NCI-H446 treated with DMSO at 0.1 percent for 48 hours (cell line): ENCODE results near the gene TGM2.

Experiments used
- DNase-seq: peaks from one replicate; lab custom pipeline; 2025; lab: John Stamatoyannopoulos, UW

The TGM2 gene

GRCh38 chr20:38131588-38132121 is 33.4 kb downstream of the TGM2 start:
- no peak for DNase-seq

GRCh38 chr20:38130687-38131587 is 34.1 kb downstream of the TGM2 start:
- DNase-seq = no peak

- no peak for DNase-seq
These were observed 35.0 kb downstream of the TGM2 start for GRCh38 chr20:38129893-38130609.

- no peak for DNase-seq
These were observed 35.7 kb downstream of the TGM2 start for GRCh38 chr20:38129248-38129865.

GRCh38 chr20:38128691-38129090 is 36.4 kb downstream of the TGM2 start:
- DNase-seq = no peak

GRCh38 chr20:38127920-38128528 is 37.0 kb downstream of the TGM2 start:
- no peak for DNase-seq

- peak; percentile 15 for DNase-seq
These were observed 38.0 kb downstream of the TGM2 start for GRCh38 chr20:38126932-38127621.

- no peak for DNase-seq
These were observed 38.7 kb downstream of the TGM2 start for GRCh38 chr20:38126146-38126921.

- peak; percentile 20 for DNase-seq
These were observed 39.7 kb downstream of the TGM2 start for GRCh38 chr20:38125157-38126056.

- DNase-seq = no peak
These were observed 42.0 kb downstream of the TGM2 start for GRCh38 chr20:38123021-38123587.

- DNase-seq = no peak
These were observed 43.3 kb downstream of the TGM2 start for GRCh38 chr20:38121741-38122140.

GRCh38 chr20:38120625-38120988 is 44.5 kb downstream of the TGM2 start:
- DNase-seq = no peak

GRCh38 chr20:38119446-38119845 is 45.6 kb downstream of the TGM2 start:
- DNase-seq = no peak

- no peak for DNase-seq
These were observed 47.4 kb downstream of the TGM2 start for GRCh38 chr20:38117635-38118034.

- no peak for DNase-seq
These were observed 47.9 kb downstream of the TGM2 start for GRCh38 chr20:38117205-38117604.

GRCh38 chr20:38116409-38117165 is 48.5 kb downstream of the TGM2 start:
- DNase-seq = no peak

- no peak for DNase-seq
These were observed 49.2 kb downstream of the TGM2 start for GRCh38 chr20:38115896-38116295.

- DNase-seq = no peak
These were observed 49.9 kb downstream of the TGM2 start for GRCh38 chr20:38115205-38115604.

GRCh38 chr20:38114353-38114791 is 50.7 kb downstream of the TGM2 start:
- no peak for DNase-seq
